GM12878 (cell line): Measurements from ENCODE around the gene SRP68.

Experiments
- BHLHE40 ChIP-seq, 2 experiments: fragments of 450-650 bp in 1 of 2; IDR thresholded peaks; 2 replicates each; pipeline ENCODE4 v1.6.1; 2011 to 2017; ENCODE audit warnings: low read depth in 2 of 2, borderline replicate concordance in 1 of 2, improper control_type of control experiment in 1 of 2, low read length in 1 of 2, mild to moderate bottlenecking in 1 of 2
- CTCF ChIP-seq, 3 experiments: IDR thresholded peaks in 2 of 3; conservative IDR thresholded peaks in 1 of 3; 2 replicates each; pipeline ENCODE4 v1.5.1; 2011; ENCODE audit warnings: low read depth in 3 of 3, low read length in 3 of 3, mild to moderate bottlenecking in 3 of 3, control low read depth in 2 of 3, moderate library complexity in 2 of 3, inconsistent platforms in 1 of 3, mixed read lengths in 1 of 3; ENCODE audit not compliant: control insufficient read depth in 2 of 3, insufficient read depth in 1 of 3; ENCODE audit errors: extremely low read depth in 1 of 3
- HDAC2 ChIP-seq: fragments of 200-600 bp; sonication (generic); IDR thresholded peaks from 2 replicates; pipeline ENCODE4 v1.6.1; 2017
- NBN ChIP-seq: fragments of 450-650 bp; IDR thresholded peaks from 2 replicates; pipeline ENCODE4 v1.6.1; 2016
- POLR2AphosphoS5 ChIP-seq: IDR thresholded peaks from 2 replicates; pipeline ENCODE4 v1.6.1; 2011; ENCODE audit warnings: mild to moderate bottlenecking, low read length, inconsistent platforms
- TARDBP ChIP-seq: IDR thresholded peaks from 2 replicates; pipeline ENCODE4 v1.6.1; 2016; ENCODE audit warnings: borderline replicate concordance
- TBL1XR1 ChIP-seq: IDR thresholded peaks from 2 replicates; pipeline ENCODE4 v1.6.1; 2012; ENCODE audit warnings: low read depth, low read length, improper control_type of control experiment
- ZNF274 ChIP-seq: IDR thresholded peaks from one replicate; pipeline ENCODE4 v1.8.0; 2011; ENCODE audit not compliant: insufficient read length, insufficient read depth

GRCh38 chr17:76053246-76054111 lies 18.8 kb downstream of the SRP68 start:
- no peak for TF ChIP-seq TARDBP
- TF ChIP-seq TBL1XR1 = no peak
- TF ChIP-seq BHLHE40 (IDR thresholded peaks at IDR 0.05; ENCODE audit: borderline replicate concordance in 1 of 2, low read depth in 2 of 2, low read length in 1 of 2) = no peak
- no peak for TF ChIP-seq HDAC2
- no peak for TF ChIP-seq NBN
- TF ChIP-seq CTCF (IDR thresholded peaks at IDR 0.05 in 2 of 3, conservative IDR thresholded peaks at IDR 0.05 in 1 of 3; ENCODE audit: control insufficient read depth in 2 of 3, extremely low read depth in 1 of 3, insufficient read depth in 1 of 3, low read depth in 3 of 3, low read length in 3 of 3) = no peak
- TF ChIP-seq ZNF274 = no peak
- no peak for TF ChIP-seq POLR2AphosphoS5
